Fibroblast of the aortic adventitia (primary cell): Measurements from ENCODE around the gene LZTS2. TPM values are rescaled to one million over a fixed set of nuclear protein-coding genes. Genes with fewer than 3 reads are reported as not detected.

ENCODE experiments used
- DNase-seq: peaks from one replicate; pipeline ENCODE4 v3.0.0-alpha.2; 2010; ENCODE audit warnings: low read depth
- H3K4me3 ChIP-seq: 2 replicates; pipeline ENCODE4 v1.5.1; 2011; ENCODE audit warnings: low read depth, mild to moderate bottlenecking, control low read depth, low read length, moderate library complexity
- total RNA-seq: library from RNA; depleted of rRNA; stranded (reverse); fragments of >200 nt; gene quantifications from 2 replicates; pipeline ENCODE4 v1.2.3, GENCODE V29; 2012; ENCODE audit warnings: low replicate concordance
- TF ChIP-seq, protein P1 (sequence below): IDR thresholded peaks from 2 replicates; pipeline ENCODE4 v1.5.1; 2011; ENCODE audit warnings: mild to moderate bottlenecking, low read length, control low read depth, inconsistent platforms; ENCODE audit not compliant: insufficient read depth

LZTS2 gene
- total RNA-seq, 1 donor: 91.7 TPM

DNA sequence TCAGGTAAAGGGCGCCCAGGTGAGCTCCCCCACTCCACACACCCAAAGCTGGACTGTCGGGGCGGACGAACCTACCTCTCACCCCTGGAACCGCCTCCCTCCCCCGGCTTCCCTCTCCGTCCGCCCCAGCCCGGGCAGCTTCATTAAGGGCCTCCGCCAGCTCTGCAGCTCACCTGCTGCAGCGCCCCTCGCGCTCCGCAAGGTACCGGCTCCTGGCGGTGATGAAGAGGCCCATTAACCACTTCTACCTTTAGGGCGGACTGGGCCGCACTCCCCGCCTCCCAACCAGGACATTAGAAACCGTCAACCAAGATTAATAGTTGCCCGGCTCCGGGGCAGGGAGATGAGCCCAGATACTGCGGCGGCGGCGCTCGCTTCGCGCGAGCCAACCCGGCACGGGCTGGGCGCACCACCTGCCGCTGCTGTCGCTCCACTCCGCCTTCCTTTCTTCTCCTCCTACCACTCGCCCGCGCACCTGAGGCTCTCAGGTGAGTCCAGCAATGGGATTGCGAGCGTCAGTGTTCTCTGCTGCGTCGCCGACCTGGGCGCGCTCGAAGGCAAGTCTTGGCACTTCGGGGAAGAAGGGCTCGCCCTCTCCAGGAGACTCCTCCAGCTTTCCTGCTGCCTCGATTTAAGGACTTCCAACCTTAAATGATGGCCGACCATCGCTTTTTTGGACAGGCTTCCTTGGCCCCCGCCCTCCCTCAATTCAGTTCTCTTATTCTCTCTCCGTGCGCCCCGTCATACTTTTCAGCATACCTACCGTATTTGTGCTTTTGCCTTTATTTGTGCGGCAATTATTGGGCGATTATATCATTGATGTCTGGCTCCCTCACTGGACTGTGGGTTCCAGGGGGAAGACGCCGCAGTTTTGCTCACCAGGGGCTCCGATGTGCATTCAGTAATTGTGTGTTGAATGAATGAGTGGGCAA lies 48.6 kb downstream of the LZTS2 start:
- DNase-seq: no peak
- TF ChIP-seq, protein P1, sequence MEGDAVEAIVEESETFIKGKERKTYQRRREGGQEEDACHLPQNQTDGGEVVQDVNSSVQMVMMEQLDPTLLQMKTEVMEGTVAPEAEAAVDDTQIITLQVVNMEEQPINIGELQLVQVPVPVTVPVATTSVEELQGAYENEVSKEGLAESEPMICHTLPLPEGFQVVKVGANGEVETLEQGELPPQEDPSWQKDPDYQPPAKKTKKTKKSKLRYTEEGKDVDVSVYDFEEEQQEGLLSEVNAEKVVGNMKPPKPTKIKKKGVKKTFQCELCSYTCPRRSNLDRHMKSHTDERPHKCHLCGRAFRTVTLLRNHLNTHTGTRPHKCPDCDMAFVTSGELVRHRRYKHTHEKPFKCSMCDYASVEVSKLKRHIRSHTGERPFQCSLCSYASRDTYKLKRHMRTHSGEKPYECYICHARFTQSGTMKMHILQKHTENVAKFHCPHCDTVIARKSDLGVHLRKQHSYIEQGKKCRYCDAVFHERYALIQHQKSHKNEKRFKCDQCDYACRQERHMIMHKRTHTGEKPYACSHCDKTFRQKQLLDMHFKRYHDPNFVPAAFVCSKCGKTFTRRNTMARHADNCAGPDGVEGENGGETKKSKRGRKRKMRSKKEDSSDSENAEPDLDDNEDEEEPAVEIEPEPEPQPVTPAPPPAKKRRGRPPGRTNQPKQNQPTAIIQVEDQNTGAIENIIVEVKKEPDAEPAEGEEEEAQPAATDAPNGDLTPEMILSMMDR: no peak
- no peak overlapping the region for H3K4me3 ChIP-seq

DNA sequence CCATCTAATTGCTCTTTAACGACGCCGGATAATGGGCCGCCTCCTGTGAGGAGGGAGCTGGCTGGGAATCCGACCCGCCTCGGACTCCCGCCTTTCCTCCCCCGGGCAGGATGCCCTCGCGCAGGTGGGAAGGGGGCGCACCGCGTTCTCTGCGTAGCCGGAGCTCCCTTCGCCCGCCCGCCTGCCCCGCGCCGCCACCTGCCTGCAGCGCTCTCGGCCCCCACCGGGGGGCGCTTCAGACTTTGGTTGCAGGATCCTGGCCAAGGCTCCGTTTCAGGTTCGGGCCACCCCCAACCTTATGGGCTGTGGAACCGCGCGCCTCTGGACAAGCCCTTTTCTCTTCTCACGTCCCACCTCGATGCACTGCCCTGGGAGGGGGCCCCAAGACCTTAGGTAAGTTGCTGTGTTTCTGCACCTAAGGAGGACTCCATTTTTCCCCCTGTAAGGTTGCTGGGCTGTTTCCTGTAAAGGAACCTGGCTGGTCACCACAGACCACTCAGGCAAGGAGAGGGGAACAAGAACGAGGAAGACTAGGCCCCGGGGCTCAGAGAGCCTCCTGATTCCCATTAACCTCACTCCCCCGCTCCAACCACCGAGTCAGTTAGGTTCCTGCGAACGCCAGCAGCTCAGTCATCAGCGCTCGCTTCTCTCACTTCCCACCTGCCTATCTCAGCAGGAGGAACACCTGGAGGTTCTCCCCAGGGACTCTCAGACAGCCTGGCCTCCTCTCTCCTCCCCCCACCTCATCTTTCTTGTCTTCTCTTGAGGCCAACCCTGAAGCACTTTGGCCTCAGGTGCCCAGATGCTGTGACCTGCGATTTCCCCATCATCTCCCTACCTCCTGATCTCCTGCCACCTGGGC lies 50.8 kb downstream of the LZTS2 start:
- TF ChIP-seq, protein P1: peak; percentile 72
- peak overlapping the region; percentile 48 for H3K4me3 ChIP-seq
- peak; percentile 51 for DNase-seq

DNA sequence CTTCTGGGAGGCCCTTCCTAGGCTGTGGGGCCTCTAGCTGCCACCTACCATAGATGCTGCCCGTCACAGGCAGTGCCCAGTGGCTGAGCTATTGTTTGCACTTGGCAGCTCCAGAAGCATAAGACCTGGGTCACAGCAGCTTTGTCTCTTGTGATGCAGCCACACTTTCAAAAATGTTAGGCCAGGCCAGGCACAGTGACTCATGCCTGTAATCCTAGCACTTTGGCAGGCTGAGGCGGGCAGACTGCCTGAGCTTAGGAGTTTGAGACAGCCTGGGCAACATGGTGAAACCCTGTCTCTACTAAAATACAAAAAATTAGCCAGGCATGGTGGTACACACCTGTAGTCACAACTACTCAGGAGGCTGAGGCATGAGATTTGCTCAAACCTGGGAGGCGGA lies 52.7 kb downstream of the LZTS2 start:
- peak; percentile 85 for DNase-seq
- H3K4me3 ChIP-seq: no peak overlapping the region
- TF ChIP-seq, protein P1: no peak

DNA sequence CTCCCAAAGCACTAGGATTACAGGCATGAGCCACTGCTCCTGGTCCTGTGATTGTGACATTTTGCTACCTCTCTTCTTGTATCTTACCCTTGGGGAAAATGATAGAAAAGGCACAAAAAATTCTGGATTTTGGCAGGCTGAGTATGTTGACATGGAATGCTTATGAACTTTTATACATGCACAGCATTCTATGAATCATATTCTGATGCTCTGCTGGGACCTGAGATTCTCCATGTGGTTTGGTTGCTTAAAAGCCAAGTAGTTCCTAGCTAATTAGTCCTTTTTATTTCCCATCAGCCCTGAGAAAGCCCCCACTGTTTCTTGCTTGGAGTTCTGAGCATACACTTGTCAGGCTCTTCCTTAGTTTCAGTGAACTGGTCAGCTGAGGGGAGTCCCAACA lies 53.9 kb downstream of the LZTS2 start:
- H3K4me3 ChIP-seq: no peak overlapping the region
- peak; percentile 68 for DNase-seq
- TF ChIP-seq, protein P1: no peak

DNA sequence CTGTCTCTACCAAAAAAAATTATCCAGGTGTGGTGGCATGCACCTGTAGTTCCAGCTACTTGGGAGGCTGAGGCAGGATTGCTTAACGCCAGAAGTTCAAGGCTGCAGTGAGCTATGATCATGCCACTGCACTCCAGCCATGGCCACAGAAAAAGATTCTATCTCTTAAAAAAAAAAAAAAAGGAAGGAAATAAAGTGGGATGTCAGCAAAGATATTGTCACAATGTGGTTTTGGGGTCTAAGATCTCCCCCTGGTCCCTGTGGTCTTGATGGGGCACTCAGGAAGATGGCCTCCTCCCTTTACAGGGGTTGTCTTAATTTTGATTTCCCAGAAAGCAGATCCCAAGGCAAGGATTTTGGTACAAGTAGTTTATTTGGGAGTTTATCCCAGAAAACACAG lies 54.7 kb downstream of the LZTS2 start:
- H3K4me3 ChIP-seq: no peak overlapping the region
- TF ChIP-seq, protein P1: no peak
- DNase-seq: no peak

DNA sequence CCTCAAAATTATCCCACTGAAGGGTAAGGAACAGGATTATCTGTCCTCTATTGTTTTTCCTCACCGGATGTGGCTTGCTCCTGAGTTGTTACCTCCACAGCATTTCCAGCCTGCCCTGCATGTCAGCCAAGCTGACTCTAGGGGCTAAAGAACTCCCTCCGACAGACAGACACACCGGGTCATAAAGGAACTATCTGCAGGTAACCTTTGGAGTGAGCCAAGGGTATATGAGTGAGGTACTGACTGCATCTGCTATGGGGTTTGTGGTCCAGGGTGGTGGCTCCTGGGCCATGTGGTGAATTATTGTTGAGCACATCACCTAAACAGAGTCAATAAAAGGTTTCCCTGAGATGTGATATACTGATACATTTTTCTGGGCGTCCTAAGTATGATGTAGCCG lies 55.3 kb downstream of the LZTS2 start:
- H3K4me3 ChIP-seq: no peak overlapping the region
- no peak for DNase-seq
- TF ChIP-seq, protein P1: no peak
